HUES6 (cell line): Measurements from ENCODE around the gene CRYBA1.

Experiments used
- H3K27ac ChIP-seq: 2 replicates; pipeline ENCODE4 v1.7.0; 2013; ENCODE audit warnings: low read depth, mild to moderate bottlenecking, low read length, inconsistent platforms
- H3K27me3 ChIP-seq: 2 replicates; pipeline ENCODE4 v1.6.1; 2013; ENCODE audit warnings: low read length; ENCODE audit not compliant: control insufficient read depth, insufficient read depth
- H3K36me3 ChIP-seq: 2 replicates; pipeline ENCODE4 v1.6.1; 2013; ENCODE audit warnings: low read length; ENCODE audit not compliant: control insufficient read depth, insufficient read depth
- H3K4me1 ChIP-seq: 2 replicates; pipeline ENCODE4 v1.6.1; 2013; ENCODE audit warnings: low read length; ENCODE audit not compliant: control insufficient read depth, insufficient read depth
- H3K4me3 ChIP-seq: 2 replicates; pipeline ENCODE4 v1.5.1; 2013; ENCODE audit warnings: low read depth, low read length
- H3K9ac ChIP-seq: one replicate; pipeline ENCODE4 v1.6.1; 2013; ENCODE audit warnings: mild to moderate bottlenecking, low read length
- H3K9me3 ChIP-seq: 2 replicates; pipeline ENCODE4 v1.6.1; 2013; ENCODE audit warnings: low read depth, low read length; ENCODE audit not compliant: control insufficient read depth, insufficient read depth

The CRYBA1 gene

DNA sequence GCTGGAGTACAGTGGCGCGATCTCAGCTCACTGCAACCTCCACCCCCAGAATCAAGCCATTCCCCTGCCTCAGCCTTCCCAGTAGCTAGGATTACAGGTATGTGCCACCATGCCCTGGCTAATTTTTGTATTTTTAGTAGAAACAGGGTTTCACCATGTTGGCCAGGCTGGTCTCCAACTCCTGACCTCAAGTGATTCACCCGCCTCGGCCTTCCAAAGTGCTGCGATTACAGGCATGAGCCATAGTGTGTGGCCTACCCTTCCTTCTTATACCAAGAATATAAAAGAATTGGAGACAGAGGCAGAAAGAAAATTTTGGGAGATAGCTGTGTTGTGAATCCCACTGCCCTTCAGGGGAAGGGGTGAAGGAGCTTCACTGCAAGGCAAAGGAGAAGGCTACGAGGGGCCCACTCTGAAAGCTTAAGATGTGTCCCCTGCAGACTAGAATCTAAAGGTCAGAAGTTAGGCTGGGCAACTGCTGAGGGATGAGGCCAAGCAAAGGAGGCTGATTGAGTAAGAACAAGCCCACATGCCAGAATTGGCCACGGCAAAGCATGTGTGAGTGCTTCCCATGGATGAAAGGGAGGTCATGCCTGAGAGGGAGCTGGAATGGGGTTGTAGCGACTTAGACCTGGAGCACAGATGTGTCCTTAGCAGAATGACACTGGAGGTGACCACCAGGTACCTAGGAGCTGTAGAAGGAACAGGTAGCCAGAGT lies 8.4 kb upstream of the CRYBA1 start:
- Histone ChIP-seq H3K27me3 (no peaks in the 10 kb centered on the region), H3K9ac (no peak overlapping the region), H3K27ac (no peak overlapping the region), H3K4me1 (peaks cover 17% of the 10 kb centered on the region), H3K4me3 (no peak overlapping the region), H3K36me3 (no peaks in the 10 kb centered on the region), H3K9me3 (no peaks in the 10 kb centered on the region)

DNA sequence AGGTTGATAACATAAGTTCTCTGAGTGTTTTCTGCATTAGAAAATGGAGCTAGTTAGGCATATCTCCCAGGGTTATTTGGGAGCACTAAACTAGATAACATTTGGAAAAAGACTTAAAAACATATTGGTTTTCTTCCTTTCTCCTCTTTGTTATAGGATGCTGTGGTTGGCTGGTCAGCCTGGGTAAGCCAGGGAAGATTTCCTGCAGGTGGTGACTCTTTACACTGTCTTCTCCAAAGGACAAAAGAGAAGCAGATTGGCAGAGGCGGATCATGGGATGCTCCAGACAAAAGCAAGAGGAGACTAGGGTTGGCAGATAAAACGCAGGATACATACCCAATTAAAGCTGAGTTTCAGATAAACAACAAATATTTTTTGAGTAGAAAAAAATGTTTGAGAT lies 6.2 kb upstream of the CRYBA1 start:
- Histone ChIP-seq H3K9ac (peak overlapping the region; percentile 36), H3K27me3 (no peaks in the 10 kb centered on the region), H3K9me3 (no peaks in the 10 kb centered on the region), H3K4me3 (peak overlapping the region; percentile 12; the same call in 1 of the 2 replicates), H3K36me3 (no peaks in the 10 kb centered on the region), H3K27ac (peak overlapping the region; percentile 81; the same call in 1 of the 2 replicates), H3K4me1 (peaks cover 17% of the 10 kb centered on the region)

DNA sequence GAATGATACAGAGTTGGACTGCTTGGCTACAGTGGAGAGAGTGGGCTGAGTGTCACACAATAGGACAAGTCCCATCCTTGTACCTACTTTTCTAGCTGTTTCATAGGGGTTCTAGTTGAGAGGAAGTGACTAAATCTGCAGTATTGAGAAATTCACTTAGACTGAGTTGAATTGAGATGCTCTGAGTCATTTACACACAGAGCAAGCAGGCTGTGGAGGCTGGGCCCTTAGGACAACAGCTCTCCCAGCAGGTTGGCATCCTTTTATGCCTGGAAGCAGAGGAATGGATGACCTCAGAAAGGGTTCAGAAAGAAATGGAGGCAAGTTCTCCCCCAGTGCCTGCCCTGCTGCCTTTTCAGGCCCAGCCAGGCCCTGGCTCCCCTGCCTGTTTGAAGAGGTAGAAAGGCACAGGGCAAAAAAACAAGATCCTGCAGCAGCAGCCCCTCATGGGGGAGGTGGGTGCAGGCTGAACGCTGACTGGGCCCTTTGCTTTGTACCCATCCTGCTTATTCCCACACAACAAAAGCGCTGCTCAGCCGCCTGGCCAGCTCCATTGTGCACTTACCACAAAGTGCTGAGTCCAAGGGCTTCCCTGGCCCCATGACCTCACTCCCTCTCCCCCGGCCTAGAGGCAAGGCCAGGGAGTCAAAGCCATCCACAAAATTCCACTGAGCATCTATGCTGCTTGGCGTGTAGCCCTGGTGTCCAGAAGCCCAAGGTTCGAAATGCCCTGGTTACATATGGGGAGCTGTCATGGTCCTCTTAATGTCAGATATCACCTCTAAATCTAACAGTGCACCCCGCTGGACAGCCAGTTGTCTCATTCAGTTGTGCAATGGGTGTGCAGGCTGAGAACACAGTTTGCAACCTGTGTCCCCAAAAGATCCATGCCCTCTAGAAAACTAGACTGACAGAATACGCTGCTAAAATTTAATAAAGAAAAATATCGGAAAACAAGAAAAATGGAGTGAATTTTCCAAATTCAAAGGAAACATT lies 5.4 kb upstream of the CRYBA1 start:
- Histone ChIP-seq H3K27ac (peak overlapping the region; percentile 81), H3K9ac (peak overlapping the region; percentile 70), H3K36me3 (no peaks in the 10 kb centered on the region), H3K4me3 (peak overlapping the region; percentile 12; the same call in 1 of the 2 replicates), H3K9me3 (no peaks in the 10 kb centered on the region), H3K27me3 (no peaks in the 10 kb centered on the region), H3K4me1 (peaks cover 17% of the 10 kb centered on the region)

DNA sequence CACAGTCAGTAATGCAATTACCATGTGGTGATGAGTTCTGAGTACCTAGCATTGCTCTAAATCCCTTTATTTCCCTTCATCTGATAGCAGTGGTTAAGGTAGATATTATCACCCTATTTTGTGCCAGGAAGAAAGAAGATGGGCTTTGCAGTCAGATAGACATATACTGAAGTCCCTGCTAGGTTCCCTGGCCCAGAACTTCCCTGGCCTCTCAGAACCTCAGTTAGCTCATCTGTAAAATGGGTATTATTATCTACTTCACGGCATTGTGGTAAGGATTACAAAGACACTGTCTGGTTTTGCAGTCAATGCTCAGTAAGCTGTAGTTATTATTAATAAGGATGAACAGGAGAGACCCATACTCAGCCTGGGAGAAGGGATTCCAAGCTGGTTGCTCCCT lies 4.6 kb upstream of the CRYBA1 start:
- H3K27me3 ChIP-seq, result no peaks in the 10 kb centered on the region
- H3K4me1 ChIP-seq, result peaks cover 19% of the 10 kb centered on the region
- H3K4me3 ChIP-seq, result no peak overlapping the region
- H3K9me3 ChIP-seq, result no peaks in the 10 kb centered on the region
- peak overlapping the region; percentile 81; the same call in 1 of the 2 replicates for H3K27ac ChIP-seq
- H3K36me3 ChIP-seq, result no peaks in the 10 kb centered on the region
- H3K9ac ChIP-seq, result no peak overlapping the region

DNA sequence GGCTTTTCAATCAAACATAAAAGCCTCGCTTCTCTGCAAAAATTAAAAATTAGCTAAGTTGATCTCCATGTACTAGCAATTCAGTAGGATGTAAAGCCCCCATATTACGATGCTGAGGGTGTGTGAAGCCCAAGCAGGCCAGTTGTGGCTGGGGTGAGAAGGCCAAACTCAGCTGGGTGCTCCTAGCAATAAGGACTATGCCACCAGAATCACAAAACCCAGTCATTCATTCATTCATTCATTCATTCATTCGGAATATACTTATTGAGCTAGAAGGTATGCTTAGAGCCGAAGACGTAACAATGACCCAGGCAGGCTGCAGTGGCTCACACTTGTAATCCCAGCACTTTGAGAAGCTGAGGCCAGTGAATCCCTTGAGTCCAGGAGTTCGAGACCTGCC lies 3.9 kb upstream of the CRYBA1 start:
- H3K9me3 ChIP-seq, result no peaks in the 10 kb centered on the region
- H3K9ac ChIP-seq, result no peak overlapping the region
- H3K27me3 ChIP-seq, result no peaks in the 10 kb centered on the region
- H3K27ac ChIP-seq, result no peak overlapping the region
- H3K36me3 ChIP-seq, result no peaks in the 10 kb centered on the region
- no peak overlapping the region for H3K4me3 ChIP-seq
- peaks cover 19% of the 10 kb centered on the region for H3K4me1 ChIP-seq

DNA sequence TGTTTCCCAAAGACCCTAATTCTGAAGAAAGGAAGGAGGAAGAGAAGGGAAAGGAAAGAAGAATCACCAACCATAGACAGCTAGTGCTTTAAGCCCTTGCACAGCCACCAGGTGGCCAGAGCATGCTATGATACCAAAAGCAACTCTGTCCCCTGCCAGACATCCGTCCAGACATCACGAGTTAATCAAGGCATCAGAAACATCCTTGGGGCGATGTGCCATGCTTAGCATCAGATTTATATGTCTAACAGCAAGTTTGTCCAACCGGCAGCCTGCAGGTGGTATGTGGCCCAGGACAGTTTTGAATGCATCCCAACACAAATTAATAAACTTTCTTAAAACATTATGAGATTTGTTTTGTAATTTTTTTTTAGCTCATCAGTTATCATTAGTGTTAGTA lies 2.9 kb upstream of the CRYBA1 start:
- H3K9ac ChIP-seq, result no peak overlapping the region
- H3K4me1 ChIP-seq, result peaks cover 19% of the 10 kb centered on the region
- no peak overlapping the region for H3K4me3 ChIP-seq
- no peaks in the 10 kb centered on the region for H3K9me3 ChIP-seq
- no peaks in the 10 kb centered on the region for H3K36me3 ChIP-seq
- H3K27ac ChIP-seq, result no peak overlapping the region
- no peaks in the 10 kb centered on the region for H3K27me3 ChIP-seq

DNA sequence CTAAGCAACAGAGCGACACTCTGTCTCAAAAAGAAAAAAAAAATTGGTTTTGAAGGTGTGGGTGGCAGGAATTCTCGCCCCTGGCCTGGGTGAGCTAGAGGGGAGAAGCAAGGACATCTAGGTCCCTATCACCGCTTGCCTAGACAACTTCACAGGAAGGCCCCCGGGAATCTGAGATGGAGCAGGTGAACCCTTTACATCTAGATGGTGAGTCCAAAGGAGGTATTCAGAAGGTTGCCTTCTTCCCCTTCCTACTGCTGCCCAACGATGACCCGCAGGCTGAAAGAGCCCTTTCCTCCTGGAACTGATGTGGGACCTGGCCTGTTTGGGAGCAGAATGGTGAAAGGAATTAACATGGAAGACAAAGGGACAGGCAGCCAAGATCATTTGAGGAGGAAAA lies 1.3 kb upstream of the CRYBA1 start:
- no peak overlapping the region for H3K27ac ChIP-seq
- H3K9me3 ChIP-seq, result no peaks in the 10 kb centered on the region
- H3K27me3 ChIP-seq, result no peaks in the 10 kb centered on the region
- no peaks in the 10 kb centered on the region for H3K36me3 ChIP-seq
- H3K4me3 ChIP-seq, result no peak overlapping the region
- peaks cover 16% of the 10 kb centered on the region for H3K4me1 ChIP-seq
- H3K9ac ChIP-seq, result no peak overlapping the region

DNA sequence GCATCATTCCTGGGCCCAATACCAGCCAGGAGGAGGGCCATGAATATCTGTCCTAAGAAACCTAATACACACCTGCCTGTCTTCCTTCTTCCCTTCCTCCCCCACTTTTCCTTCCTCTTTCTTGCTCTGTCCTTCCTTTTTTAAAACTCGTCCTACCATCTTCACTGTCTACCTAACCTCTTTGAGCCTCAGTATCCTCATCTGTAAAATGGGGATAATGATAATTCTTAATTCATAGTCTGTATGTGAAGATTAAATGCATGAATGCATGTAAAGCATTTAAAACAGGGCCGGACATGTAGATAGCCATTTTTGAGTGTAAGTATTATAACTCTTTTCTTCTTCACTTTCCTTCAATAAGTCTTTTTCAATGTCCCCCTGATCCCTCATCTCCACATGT lies 560 bp downstream of the CRYBA1 start:
- Histone ChIP-seq H3K4me3 (no peak overlapping the region), H3K27ac (no peak overlapping the region), H3K9me3 (no peaks in the 10 kb centered on the region), H3K4me1 (peaks cover 2% of the 10 kb centered on the region; the same call in 1 of the 2 replicates), H3K9ac (no peak overlapping the region), H3K27me3 (no peaks in the 10 kb centered on the region), H3K36me3 (no peaks in the 10 kb centered on the region)

DNA sequence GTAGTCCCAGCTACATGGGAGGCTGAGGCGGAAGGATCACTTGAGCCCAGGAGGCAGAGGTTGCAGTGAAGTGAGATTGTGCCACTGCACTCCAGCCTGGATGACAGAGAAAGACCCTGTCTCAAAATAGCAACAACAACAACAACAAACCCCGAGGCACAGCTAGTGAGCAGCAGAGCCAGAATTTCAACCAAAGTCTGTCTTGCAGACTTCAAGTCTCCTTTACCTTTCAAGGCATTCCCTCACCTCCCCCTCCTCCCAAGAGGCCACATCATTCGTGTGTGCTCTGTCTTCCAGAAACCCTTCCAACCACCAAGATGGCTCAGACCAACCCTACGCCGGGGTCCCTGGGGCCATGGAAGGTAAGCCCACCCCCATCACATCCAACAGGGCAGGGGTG lies 2.2 kb downstream of the CRYBA1 start:
- peaks cover 2% of the 10 kb centered on the region; the same call in 1 of the 2 replicates for H3K4me1 ChIP-seq
- no peak overlapping the region for H3K4me3 ChIP-seq
- no peak overlapping the region for H3K9ac ChIP-seq
- H3K27me3 ChIP-seq, result no peaks in the 10 kb centered on the region
- H3K27ac ChIP-seq, result no peak overlapping the region
- no peaks in the 10 kb centered on the region for H3K9me3 ChIP-seq
- H3K36me3 ChIP-seq, result no peaks in the 10 kb centered on the region

DNA sequence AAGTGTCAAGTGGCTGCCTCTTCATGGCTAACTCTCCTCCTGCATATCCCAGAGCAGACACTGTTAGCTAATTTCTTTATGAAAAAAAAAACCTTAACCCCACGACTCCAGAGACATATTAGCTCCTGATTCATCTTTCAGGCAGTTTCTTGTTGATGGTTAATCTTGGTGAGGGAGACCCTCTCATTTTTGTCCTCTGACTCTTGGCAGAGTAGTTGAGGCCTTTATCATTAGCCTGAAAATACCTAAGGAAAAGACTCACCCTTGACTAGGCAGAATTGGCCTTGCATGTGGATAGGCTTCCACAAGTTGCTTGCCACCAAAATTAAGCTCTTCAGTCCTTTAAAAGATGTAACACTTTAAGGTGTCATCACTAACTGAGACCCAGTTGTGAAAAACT lies 4.0 kb downstream of the CRYBA1 start:
- Histone ChIP-seq H3K36me3 (no peaks in the 10 kb centered on the region), H3K9ac (no peak overlapping the region), H3K27ac (no peak overlapping the region), H3K27me3 (no peaks in the 10 kb centered on the region), H3K4me1 (peaks cover 2% of the 10 kb centered on the region; the same call in 1 of the 2 replicates), H3K4me3 (no peak overlapping the region), H3K9me3 (no peaks in the 10 kb centered on the region)

DNA sequence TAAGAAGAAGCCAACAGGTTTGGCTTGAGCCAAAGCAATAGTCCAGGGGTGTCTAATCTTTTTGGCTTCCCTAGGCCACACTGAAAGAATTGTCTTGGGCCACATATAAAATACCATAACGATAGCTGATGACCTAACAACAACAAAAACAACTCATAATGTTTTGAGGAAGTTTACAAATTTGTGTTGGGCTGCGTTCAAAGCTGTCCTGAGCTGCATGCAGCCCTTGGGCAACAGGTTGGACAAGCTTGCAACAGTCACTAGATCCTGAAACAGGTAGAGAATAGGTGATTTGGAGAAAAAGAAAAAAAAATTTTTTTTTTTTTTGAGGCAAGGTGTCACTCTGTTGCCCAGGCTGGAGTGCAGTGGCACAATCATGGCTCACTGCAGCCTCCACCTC lies 4.5 kb downstream of the CRYBA1 start:
- H3K9ac ChIP-seq, result no peak overlapping the region
- no peak overlapping the region for H3K27ac ChIP-seq
- H3K4me1 ChIP-seq, result peaks cover 2% of the 10 kb centered on the region; the same call in 1 of the 2 replicates

More for the DNA sequence above, 4.5 kb downstream of the CRYBA1 start:
- H3K27me3 ChIP-seq, result no peaks in the 10 kb centered on the region
- H3K4me3 ChIP-seq, result no peak overlapping the region
- no peaks in the 10 kb centered on the region for H3K36me3 ChIP-seq
- no peaks in the 10 kb centered on the region for H3K9me3 ChIP-seq
